Kidney glomerular epithelial cell (primary cell): Measurements from ENCODE around the gene TMEM141.
A peak's percentile ranks its signal among the peaks of the same experiment; 100 is the strongest.
"Not testable (repeated sequence)": the region's sequence is repeated elsewhere in the genome, so short reads cannot be mapped to it uniquely, and the experiment has no call there.

Experiments used
- DNase-seq: peaks from one replicate; lab custom pipeline; 2025; lab: John Stamatoyannopoulos, UW

TMEM141 gene

DNA sequence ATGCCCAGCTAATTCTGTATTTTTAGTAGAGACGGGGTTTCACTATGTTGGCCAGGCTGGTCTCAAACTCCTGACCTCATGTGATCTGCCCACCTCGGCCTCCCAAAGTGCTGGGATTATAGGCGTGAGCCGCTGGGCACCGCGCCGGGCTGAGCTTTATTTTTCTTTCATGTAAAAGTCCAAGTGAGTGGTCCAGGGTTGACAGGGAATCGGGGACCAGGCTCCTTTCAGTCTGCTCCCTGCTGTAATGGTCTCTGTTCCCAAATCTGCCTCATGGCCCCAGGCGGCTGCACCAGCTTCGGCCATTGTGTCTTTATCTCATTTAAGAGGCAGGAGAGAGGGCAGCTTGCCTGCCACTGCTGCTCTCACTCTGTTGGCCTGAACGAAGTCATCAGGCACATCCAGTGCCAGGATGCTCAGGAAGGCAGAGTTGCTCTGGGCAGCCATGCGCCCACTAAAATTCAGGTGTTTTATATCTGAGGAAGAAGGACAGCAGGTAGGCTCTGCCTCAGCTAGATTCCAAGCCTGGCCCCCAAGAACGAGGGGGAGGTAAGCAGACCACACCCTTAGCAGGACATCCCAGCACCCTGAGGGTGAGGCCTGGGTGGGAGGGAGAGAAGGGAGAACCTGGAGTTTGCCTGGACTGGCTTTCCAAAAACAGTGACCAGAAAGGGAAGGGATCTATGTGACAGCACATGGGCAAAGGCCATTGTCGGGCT, 3.3 kb downstream of the TMEM141 start:
- DNase-seq: no peak

DNA sequence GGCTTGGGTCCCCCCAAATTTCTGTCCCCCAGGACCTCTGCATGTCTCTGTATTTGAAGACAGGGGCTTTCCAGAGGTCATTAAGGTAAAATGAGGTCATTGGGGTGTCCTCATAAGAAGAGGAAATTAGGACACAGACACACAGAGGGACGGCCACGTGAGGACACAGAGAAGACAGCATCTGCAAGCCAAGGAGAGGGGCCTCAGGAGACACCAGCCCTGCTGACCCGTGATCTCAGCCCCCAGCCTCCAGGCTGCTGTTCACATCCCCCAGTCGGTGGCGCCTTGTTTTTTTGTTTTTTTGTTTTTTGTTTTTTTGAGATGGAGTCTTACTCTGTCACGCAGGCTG, 3.8 kb downstream of the TMEM141 start:
- DNase-seq: no peak

GRCh38 chr9:136796238-136796774, 5.2 kb downstream of the TMEM141 start, which contains the start of gene CCDC183:
TSS of gene CCDC183 (plus strand) at chr9:136796338. CDS start at chr9:136796398, 60 bp downstream.
- DNase-seq: no peak

- peak; percentile 11 for DNase-seq
These were observed 5.7 kb downstream of the TMEM141 start for GRCh38 chr9:136796775-136797347.

DNA sequence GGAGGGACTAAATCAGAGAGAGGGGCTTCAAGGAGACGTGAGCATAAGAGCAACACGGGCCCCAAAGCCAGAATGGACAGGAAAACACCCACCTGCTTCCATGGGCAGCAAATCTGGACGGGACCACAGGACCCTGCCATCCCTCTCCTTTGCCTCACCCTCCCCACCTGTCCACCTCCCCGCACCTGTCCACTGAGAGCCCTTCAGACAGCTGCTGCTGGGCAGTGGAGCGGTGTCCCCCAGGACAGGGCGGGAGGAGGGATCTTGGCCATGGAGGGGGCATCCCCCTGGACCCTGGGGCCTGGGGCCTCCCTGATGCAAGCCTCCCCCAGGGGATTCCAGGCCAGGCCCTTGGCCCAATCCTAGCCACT, 7.5 kb downstream of the TMEM141 start:
- DNase-seq: no peak

DNA sequence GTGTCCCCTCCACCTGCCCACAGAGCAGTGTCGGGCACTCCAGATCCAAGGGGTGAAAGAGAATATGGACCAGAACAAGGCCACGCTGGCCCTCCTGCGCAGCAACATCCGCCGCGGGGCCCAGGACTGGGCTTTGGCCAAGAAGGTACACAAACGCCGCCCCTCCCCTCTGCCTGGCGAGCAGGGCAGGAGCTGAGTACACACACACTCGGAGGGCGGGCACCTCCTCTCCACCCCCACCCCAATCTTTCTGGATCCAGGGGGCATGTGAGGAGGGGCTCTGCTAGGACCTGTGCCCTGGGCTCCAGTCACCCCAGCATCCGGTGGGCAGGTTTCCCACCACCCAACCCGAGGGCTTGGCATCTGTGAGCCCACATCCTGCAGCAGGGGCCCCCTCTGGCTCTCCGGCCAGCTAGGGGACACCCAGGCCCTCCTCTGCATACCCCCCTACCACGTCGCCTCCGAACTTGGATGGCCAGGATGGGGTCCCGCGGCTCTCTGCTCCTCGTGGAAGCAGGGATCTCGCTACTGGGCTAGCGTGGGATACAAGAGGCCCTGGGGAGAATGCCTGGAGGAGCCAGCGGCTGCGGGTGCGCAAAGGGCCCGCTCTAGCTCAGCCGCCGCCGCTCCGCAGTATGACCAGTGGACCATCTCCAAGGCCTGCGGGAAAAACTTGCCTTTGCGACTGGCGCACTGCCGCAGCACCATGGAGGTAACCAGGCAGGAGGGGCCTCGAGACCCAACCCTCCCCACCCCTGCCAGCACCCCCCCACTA, 8.1 kb downstream of the TMEM141 start:
- DNase-seq: no peak

GRCh38 chr9:136799854-136800657, 8.9 kb downstream of the TMEM141 start:
- DNase-seq: peak; percentile 62

DNA sequence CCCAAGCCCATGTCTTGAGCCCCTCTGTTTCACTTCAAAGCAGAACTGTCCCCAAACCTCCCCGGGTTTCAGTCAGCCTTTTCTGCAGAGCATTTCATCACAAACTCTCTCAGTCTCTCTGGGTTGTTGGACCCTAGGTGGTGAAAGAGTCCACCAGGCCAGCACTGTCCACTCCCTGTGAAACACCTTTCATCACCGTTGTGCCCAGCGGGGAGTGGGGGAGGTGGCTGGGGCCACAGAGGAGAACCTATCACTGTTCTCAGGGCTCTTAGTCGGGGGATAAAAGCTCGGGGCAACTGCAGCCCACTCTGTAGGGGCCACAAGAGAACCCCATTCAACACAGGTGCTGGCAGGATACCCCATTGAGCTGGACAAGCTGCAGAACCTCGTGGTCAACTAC, 11.2 kb downstream of the TMEM141 start:
- DNase-seq: no peak

DNA sequence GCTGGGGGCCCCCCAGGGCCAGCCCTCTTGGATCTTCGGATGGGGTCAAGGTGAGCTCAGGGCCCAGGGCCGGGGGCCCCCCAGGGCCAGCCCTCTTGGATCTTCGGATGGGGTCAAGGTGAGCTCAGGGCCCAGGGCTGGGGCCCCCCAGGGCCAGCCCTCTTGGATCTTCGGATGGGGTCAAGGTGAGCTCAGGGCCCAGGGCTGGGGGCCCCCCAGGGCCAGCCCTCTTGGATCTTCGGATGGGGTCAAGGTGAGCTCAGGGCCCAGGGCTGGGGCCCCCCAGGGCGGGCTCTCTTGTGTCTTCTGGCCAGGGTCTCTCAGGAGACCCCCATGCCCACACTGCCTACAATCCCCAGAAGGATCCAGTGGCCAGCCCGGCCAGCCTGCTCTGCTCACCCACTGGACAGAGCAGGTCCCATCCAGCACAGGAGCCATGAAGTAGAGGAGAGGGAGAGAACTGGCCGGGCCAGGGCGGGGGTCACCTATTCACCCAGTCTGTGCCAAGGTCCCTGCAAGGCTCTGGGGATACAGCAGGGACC, 11.9 kb downstream of the TMEM141 start:
- not testable (repeated sequence) for DNase-seq

- DNase-seq: no peak
These were observed 12.7 kb downstream of the TMEM141 start for GRCh38 chr9:136803551-136804508.

DNA sequence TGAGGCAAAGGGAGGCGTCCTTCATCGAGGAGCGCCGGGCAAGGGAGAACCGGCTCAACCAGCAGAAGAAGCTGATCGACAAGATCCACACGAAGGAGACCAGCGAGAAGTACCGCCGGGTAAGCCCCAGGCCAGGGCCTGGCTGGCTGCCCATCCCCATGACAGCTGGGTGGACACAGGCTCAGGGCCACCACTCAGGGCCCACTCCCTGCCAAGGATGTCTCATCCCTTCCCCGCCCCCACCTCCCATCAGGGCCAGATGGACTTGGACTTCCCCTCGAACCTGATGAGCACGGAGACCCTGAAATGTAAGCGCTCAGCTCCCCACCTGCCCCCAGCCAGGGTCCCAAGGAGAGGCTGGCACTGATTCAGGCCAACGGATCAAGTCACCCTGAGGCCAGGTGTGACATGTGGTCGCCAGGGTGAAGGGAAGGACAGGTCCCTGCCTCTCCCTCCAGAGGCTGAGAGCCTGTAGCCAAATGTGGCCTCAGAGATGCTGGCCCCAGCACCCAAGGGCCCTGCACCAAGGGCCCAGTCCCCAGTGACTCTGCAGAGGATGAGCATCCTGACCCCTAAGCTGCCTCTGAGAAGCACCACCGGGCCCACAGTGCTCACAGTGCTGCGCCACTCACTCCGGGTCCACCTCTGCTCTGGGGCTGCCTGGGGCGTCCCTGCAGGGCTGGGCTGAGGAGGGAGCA, 13.5 kb downstream of the TMEM141 start:
- DNase-seq: no peak

DNA sequence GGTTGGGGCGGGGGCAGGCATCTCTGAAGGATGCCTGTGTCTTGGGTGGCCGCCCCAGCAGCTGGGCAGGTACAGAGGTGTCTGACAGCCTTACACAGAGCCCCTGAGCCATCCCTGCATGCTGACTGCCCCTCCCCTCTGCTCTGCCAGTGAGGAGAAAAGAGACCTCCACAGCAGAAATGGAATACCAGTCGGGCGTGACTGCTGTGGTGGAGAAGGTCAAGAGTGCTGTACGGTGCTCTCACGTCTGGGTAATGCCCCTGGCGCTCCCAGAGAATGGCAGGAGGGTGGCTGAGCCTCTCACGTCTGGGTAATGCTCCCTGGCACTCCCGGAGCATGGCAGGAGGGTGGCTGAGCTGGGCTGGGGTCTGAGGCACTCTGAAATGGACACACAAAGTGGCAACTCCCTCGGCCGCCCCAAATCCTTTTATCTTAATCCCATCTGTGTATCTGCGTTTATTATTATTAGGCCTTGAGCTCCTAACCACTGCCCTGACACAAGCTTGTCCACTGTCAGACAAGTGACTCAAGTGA, 14.1 kb downstream of the TMEM141 start:
- DNase-seq: no peak

DNA sequence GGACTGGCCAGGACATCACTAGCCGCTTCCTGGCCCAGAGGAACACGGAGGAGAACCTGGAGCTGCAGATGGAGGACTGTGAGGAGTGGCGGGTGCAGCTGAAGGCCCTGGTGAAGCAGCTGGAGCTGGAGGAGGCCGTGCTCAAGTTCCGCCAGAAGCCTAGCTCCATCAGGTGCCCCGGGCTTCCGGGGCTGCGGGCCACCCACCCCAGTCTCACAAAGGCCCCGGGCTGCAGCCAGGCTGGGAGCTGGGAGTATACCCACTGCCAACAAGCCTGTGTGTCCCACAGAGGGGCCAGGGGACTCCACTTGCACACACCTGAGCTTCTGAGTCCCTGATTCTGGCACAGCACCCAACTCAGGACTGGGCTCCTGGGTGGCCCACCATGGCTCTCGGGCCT, 14.9 kb downstream of the TMEM141 start:
- DNase-seq: no peak

DNA sequence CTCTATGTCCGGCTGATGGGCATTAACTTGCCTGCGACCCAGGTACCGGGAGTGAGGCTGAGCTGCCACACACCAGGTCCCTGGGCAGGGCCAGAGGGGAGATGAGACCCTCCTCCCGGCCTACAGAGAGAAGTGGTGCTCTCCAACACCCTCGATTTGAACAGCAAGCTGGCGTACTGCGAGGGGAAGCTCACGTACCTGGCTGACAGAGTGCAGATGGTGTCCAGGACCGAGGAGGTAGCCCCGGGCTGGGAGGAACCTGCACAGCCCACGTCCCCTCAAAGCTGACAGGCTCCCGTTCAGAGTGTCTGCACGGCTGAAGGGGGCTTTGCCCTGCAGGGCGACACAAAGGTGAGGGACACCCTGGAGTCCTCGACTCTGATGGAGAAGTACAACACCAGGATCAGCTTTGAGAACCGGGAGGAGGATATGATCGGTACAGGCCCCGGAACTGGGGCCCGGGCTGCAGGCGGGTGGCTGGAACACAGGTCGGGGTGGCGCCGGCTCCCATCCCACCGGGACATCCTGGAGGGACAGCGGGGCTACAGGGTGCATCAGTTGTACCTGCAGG, 15.6 kb downstream of the TMEM141 start:
- no peak for DNase-seq

DNA sequence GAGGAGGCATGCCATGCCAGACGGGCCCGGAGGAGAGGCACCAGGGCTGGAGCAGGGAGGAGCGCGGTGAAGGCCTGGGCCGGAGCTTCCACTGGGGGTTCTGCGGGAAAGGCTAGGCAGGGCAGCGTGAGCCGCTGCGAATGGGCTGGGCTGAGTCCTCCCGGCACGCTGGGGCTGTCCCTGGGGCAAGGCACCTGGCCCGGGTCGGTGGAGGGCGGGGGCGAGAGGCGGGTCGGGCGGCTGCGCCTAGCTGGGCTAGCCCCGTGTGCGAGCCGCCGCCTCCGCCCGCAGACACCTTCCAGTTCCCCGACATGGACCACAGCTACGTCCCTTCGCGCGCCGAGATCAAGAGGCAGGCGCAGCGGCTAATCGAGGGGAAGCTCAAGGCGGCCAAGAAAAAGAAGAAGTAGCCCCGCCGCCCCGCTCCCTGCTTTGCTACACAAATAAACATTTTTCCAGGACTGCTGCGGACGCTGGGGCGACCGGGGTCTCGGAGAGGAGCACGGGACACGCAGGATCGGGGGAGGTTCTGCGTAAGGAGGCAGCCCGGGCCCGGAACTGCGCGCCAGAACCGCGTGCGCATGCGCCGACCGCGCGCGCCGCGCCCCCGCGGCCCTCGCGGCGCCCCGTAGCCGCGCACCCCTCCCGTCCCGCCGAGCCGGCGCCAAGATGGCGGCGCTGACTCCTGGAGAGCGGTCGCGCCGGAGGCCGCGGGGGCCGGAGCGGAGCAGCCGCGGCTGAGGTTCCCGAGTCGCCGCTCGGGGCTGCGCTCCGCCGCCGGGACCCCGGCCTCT, 16.3 kb downstream of the TMEM141 start, which contains the start of gene RABL6:
Gene RABL6, plus strand, starts transcription at position 668 of the 794 bp plus-strand sequence. CDS start 249 bp downstream, outside the sequence.
- peak; percentile 45 for DNase-seq

DNA sequence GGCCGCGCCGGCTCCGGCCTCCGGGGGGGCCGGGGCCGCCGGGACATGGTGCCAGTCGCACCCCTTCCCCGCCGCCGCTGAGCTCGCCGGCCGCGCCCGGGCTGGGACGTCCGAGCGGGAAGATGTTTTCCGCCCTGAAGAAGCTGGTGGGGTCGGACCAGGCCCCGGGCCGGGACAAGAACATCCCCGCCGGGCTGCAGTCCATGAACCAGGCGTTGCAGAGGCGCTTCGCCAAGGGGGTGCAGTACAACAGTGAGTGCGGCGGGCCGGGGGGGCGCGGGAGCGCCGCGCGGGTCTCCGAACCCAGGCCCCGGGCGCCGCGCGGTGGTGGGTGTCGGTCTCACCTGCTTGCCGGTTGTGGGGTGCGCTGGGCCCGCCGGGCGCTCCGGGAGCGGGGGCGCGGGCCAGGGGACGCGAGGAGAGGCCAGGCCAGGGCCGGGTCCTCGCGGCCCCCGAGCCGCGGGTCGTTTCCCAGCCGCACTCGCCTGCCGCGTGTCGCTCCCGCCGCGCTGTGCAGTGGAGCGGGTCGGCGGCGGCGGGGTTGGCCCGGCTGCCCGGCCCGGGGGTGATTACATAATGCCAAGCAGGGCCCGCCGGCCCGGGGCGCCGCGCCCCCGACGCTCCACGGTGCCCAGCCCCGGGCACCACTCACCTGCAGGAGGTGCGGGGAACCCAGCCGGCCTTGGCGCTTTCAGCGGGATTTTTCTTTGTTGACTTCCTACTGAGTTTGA, 17.1 kb downstream of the TMEM141 start:
- DNase-seq: no peak

- peak; percentile 33 for DNase-seq
These were observed 17.6 kb downstream of the TMEM141 start for GRCh38 chr9:136808806-136809158.
